Subcutaneous adipose tissue (tissue), 4 donors: ENCODE results near the gene KIF25. TPM values are rescaled to one million over a fixed set of nuclear protein-coding genes. Genes with fewer than 3 reads are reported as not detected.

Experiments
- CTCF ChIP-seq: fragments of 450-650 bp; IDR thresholded peaks from one replicate; pipeline ENCODE4 v1.5.1; 2016; ENCODE audit warnings: low read depth, mild to moderate bottlenecking, control low read depth, antibody characterized with exemption, moderate library complexity
- total RNA-seq, 4 donors: library from RNA; depleted of rRNA; stranded (reverse); fragments of >200 nt; gene quantifications; one replicate each; pipeline ENCODE4 v1.1.0, GENCODE V29; 2016

The KIF25 gene
- total RNA-seq, 4 donors from 2014 or later, result 0.65 to 0.94 TPM; not detected in 2

- TF ChIP-seq CTCF, result no peak
These were observed 24.1 kb downstream of the KIF25 start for GRCh38 chr6:168021581-168021980.

GRCh38 chr6:168022488-168023321 lies 25.2 kb downstream of the KIF25 start:
- TF ChIP-seq CTCF, result no peak

GRCh38 chr6:168024951-168025510 lies 27.6 kb downstream of the KIF25 start:
- TF ChIP-seq CTCF, result no peak

- no peak for TF ChIP-seq CTCF
These were observed 28.6 kb downstream of the KIF25 start for GRCh38 chr6:168025831-168026710.

- TF ChIP-seq CTCF, result no peak
These were observed 29.5 kb downstream of the KIF25 start for GRCh38 chr6:168026925-168027324.

GRCh38 chr6:168027521-168027920 lies 30.1 kb downstream of the KIF25 start:
- no peak for TF ChIP-seq CTCF

- TF ChIP-seq CTCF, result no peak
These were observed 30.7 kb downstream of the KIF25 start for GRCh38 chr6:168028181-168028580.
